Body of pancreas (tissue), 4 donors: ENCODE data around the gene XRRA1.

Experiments used
- CTCF ChIP-seq, 7 experiments: fragments of 450-650 bp in 4 of 7; fragments of 200-600 bp in 3 of 7; sonication (generic) in 3 of 7; IDR thresholded peaks; one replicate each; pipeline ENCODE4 v1.5.1; 2016 to 2019; ENCODE audit warnings: antibody characterized with exemption in 7 of 7
- POLR2A ChIP-seq, 3 donors: fragments of 450-650 bp; IDR thresholded peaks; one replicate each; pipeline ENCODE4 v1.6.1; 2016; ENCODE audit warnings: antibody characterized with exemption in 3 of 3, mild to moderate bottlenecking in 2 of 3

DNA sequence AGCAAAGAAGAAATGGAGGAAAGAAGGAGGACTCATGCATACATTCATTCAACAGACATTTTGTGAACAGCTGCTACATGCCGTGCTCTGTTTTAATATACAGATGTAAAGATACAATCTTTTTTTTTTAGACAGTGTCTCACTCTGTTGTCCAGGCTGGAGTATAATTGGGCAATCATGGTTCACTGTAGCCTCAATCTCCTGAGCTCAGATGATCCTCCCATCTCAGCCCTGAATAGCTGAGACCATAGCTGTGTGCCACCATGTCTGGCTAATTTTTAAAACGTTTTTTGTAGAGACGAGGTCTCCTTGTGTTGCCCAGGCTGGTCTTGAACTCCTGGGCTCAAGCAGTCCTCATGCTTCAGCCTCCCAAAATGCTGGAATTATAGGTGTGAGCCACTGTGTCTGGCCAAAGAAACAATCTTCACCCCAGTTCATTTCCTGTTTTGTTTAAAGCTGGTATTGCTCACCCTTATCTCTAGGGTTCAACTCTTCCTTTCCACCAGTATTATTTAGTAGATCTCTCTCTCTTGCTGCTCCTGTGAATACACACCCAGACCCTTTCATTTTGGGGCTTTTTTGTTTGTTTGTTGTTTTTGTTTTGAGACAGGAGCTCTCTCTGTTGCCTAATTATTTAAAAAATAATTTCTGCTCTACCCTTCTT is 130.5 kb downstream of the XRRA1 start:
- TF ChIP-seq CTCF (IDR thresholded peaks at IDR 0.05): no peak
- no peak for TF ChIP-seq POLR2A (IDR thresholded peaks at IDR 0.05)
